ENCODE data around the gene CELF2.

The CELF2 gene

DNA sequence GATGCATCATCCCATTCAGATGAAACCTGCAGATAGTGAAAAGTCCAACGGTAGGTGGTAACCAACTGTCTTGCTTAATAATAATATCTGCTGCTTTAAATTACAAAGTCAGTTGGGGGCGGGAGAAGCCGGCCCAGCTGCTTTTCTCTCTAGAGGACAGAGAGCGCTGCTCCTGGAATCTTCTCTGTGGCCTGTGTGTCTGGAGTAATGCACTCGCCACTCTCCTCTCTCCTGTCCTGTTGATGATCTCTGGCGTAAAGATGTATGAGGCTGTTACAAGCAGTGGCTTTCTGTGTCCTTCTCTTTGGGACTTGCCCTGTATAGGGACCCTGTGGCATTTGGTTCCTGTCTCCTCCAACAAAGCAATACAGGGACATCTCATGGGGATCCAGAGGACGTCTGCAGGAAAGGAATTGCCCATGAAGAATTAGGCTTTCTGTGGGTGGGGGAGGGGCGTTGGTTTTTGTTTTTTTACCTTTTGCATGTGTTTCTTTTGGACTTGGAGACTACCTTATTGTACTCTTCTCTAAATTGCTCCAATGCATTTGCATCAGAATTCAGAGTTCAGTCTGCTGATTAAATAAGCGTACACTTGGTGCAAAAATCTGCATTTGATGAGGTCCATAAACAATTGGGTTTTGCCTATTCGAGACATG is 231.6 kb downstream of the CELF2 start:
- no peak overlapping the region for H3K4me3 ChIP-seq (ENCODE audit: low read length)
- DNase-seq (ENCODE audit: low read depth): no peak
- TF ChIP-seq, protein P1, sequence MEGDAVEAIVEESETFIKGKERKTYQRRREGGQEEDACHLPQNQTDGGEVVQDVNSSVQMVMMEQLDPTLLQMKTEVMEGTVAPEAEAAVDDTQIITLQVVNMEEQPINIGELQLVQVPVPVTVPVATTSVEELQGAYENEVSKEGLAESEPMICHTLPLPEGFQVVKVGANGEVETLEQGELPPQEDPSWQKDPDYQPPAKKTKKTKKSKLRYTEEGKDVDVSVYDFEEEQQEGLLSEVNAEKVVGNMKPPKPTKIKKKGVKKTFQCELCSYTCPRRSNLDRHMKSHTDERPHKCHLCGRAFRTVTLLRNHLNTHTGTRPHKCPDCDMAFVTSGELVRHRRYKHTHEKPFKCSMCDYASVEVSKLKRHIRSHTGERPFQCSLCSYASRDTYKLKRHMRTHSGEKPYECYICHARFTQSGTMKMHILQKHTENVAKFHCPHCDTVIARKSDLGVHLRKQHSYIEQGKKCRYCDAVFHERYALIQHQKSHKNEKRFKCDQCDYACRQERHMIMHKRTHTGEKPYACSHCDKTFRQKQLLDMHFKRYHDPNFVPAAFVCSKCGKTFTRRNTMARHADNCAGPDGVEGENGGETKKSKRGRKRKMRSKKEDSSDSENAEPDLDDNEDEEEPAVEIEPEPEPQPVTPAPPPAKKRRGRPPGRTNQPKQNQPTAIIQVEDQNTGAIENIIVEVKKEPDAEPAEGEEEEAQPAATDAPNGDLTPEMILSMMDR (IDR thresholded peaks at IDR 0.05; ENCODE audit: insufficient read depth, low read depth, low read length, missing control alignments): no peak

DNA sequence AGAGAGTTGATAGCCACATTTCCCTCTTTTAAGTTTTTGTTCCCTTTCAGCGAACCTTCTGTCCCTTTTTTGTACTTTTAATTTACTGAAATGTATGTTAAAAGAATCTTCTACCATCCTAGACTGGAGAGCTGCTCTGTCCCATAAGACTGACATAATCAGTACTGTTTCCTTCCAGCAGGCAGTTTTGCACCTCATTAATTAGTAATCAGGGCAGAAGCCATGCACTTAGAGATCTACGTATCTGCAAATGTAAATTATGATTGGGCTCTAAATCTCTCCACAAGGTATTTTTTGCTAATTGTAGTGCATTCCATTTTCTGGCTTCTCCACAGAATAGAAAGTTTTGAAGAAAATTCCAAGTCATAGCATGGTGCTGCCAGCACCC is 232.1 kb downstream of the CELF2 start:
- no peak for DNase-seq (ENCODE audit: low read depth)
- no peak overlapping the region for H3K4me3 ChIP-seq (ENCODE audit: low read length)
- TF ChIP-seq, protein P1 (IDR thresholded peaks at IDR 0.05; ENCODE audit: insufficient read depth, low read depth, low read length, missing control alignments): no peak

DNA sequence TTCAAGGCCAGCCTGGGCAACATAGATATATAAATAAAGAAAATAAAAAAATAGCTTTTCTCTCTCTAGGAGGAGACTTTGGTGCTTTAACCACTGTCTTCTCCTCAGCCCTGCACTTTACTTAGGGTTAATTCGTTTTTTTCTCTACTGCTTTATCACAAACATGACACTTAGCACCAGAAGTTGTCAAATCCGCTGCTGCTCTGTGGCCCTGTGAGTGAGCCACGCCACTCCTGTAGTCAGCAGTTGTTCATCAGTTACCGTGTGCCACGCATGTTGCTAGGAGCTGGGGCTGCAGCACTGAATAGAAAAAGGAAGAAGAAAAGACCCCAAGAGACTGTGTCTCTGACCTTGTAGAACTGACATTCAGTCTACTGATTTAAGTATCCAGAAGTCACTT is 232.6 kb downstream of the CELF2 start:
- H3K4me3 ChIP-seq (ENCODE audit: low read length): no peak overlapping the region
- TF ChIP-seq, protein P1 (IDR thresholded peaks at IDR 0.05; ENCODE audit: insufficient read depth, low read depth, low read length, missing control alignments): no peak
- DNase-seq (ENCODE audit: low read depth): no peak

DNA sequence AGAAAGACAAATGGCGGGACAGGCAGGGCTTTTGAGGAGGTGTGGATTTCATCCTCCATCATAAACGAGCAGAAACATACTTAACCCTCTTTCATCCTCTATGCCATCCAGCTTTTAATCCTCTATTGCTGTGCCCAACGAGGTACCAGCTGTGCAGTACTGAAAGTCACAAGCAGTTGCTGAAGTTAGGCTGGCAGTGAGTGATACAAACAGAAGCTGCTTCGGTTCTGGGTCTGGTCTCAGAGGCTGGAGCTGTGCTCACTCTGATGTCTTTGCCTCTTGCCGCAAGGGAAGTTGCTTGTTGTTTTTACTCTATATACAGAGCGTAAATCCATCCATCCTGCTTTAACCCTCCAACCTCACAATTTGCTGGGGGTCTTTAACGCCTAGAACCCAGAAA is 235.2 kb downstream of the CELF2 start:
- TF ChIP-seq, protein P1 (IDR thresholded peaks at IDR 0.05; ENCODE audit: insufficient read depth, low read depth, low read length, missing control alignments): no peak
- no peak for DNase-seq (ENCODE audit: low read depth)
- H3K4me3 ChIP-seq (ENCODE audit: low read length): no peak overlapping the region

DNA sequence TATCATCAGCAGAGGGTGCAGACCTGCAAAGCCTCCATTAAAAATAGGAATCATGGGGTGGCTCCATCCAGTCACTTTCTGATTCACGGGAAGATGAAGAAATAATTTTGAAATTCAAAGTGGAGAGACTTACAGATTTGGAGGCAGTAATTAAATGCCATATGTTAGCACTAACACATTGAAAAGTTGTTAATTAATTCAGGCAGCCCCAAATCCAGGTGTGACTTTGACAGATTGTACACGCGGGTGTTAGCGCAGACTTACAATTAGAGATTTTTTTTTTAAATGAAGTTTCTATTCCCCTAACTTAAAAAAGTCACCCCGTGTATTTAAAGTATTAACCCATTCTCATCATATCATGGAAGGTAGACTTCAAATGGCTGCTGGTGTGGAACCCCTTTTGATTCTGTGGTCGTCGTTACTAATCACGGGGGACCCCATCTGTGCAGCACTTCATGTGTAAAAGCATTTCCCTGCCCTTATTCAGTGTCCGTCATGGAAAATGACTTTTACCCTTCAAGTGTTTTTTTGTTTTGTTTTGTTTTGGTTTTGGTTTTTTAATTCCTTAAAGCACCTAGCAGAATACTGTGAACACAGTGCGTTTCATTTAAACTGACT is 235.8 kb downstream of the CELF2 start:
- no peak overlapping the region for H3K4me3 ChIP-seq (ENCODE audit: low read length)
- TF ChIP-seq, protein P1 (IDR thresholded peaks at IDR 0.05; ENCODE audit: insufficient read depth, low read depth, low read length, missing control alignments): no peak
- no peak for DNase-seq (ENCODE audit: low read depth)

DNA sequence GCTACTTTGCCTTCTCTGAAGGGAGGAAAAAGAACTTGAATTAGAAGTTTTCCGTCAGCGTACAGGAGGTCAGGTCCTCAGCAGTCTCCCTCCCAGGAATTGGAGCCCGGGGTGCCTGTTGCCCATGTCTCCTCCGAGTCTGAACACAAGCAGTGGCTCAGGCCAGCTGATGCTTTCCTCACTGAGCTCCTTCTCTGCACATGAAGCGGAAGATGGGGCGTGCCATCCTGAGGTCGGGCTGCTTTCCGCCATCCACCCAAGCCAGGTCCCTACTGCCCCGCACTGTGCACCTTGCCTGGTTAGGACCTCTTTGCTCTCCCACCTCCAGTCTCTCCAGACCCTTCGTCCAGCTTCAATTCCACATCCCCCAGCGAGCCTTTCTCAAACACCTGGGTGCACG is 237.5 kb downstream of the CELF2 start:
- H3K4me3 ChIP-seq (ENCODE audit: low read length): no peak overlapping the region
- DNase-seq (ENCODE audit: low read depth): no peak
- TF ChIP-seq, protein P1 (IDR thresholded peaks at IDR 0.05; ENCODE audit: insufficient read depth, low read depth, low read length, missing control alignments): no peak

Measured in epithelial cell of esophagus (primary cell).